B cell (primary cell): ENCODE results near the gene TIGD6. TPM values are rescaled to one million over a fixed set of nuclear protein-coding genes. Genes with fewer than 3 reads are reported as not detected.
"Not testable (repeated sequence)": the region's sequence is repeated elsewhere in the genome, so short reads cannot be mapped to it uniquely, and the experiment has no call there.

Experiments used
- ATAC-seq: fragments of 200-7000 bp; cut with Tn5 transposase; one replicate; pipeline ENCODE4 v1.10.0; 2021; ENCODE audit warnings: low read depth, mild to moderate bottlenecking, moderate number of reproducible peaks, moderate library complexity
- CTCF ChIA-PET: fragments of 350-600 bp; sonication (Branson Sonifier 250); formaldehyde crosslinking; loops from one replicate; lab custom pipeline; 2021; ENCODE audit warnings: antibody characterized with exemption, inconsistent platforms; lab: Charles Lee
- POLR2A ChIA-PET: fragments of 350-600 bp; sonication (Branson Sonifier 250); formaldehyde crosslinking; loops from one replicate; lab custom pipeline; 2021; ENCODE audit warnings: antibody characterized with exemption; lab: Charles Lee
- DNase-seq: peaks from one replicate; pipeline ENCODE4 v3.0.0; 2013
- H2AFZ ChIP-seq: 2 replicates; pipeline ENCODE4 v1.6.1; 2012; ENCODE audit warnings: mild to moderate bottlenecking, low read depth, low read length; ENCODE audit not compliant: insufficient read depth, poor library complexity, severe bottlenecking
- H3K27ac ChIP-seq, 2 donors: 1 replicate in 1 of 2; 2 replicates in 1 of 2; pipeline ENCODE4 v1.5.1; 2012 to 2013; ENCODE audit warnings: low read length in 2 of 2, mild to moderate bottlenecking in 2 of 2, moderate library complexity in 1 of 2
- H3K27me3 ChIP-seq, 4 experiments: fragments of 200-600 bp in 1 of 4; sonication (generic) in 1 of 4; replicated peaks in 1 of 4; 1 replicate in 2 of 4; 2 replicates in 2 of 4; pipeline versions ENCODE4 v1.6.1 to v1.7.0; 2013 to 2016; ENCODE audit warnings: low read length in 3 of 4, mild to moderate bottlenecking in 2 of 4, mixed read lengths in 1 of 4, moderate library complexity in 1 of 4; ENCODE audit not compliant: insufficient read depth in 4 of 4, control insufficient read depth in 3 of 4; ENCODE audit errors: control extremely low read depth in 1 of 4
- H3K36me3 ChIP-seq, 2 experiments: replicated peaks in 1 of 2; 1 replicate in 1 of 2; 2 replicates in 1 of 2; pipeline versions ENCODE4 v1.6.1 to v1.7.1; 2013; ENCODE audit warnings: low read length in 1 of 2; ENCODE audit not compliant: insufficient read depth in 2 of 2, control insufficient read depth in 1 of 2; ENCODE audit errors: control extremely low read depth in 1 of 2, extremely low read depth in 1 of 2
- H3K4me1 ChIP-seq, 2 donors: fragments of 200-600 bp in 1 of 2; sonication (generic) in 1 of 2; 1 replicate in 1 of 2; 2 replicates in 1 of 2; pipeline versions ENCODE4 v1.5.1 to v1.6.1; 2013 to 2017; ENCODE audit warnings: low read length in 2 of 2; ENCODE audit not compliant: control insufficient read depth in 2 of 2, insufficient read depth in 2 of 2
- H3K4me2 ChIP-seq: replicated peaks from 2 replicates; pipeline ENCODE3; 2012; ENCODE audit warnings: mild to moderate bottlenecking, low read depth, low read length; ENCODE audit not compliant: poor library complexity, severe bottlenecking
- H3K4me3 ChIP-seq, 5 experiments: fragments of 200-600 bp in 1 of 5; sonication (generic) in 1 of 5; 1 replicate in 3 of 5; 2 replicates in 2 of 5; pipeline versions ENCODE4 v1.5.1 to v1.7.0; 2011 to 2016; ENCODE audit warnings: low read length in 4 of 5, mild to moderate bottlenecking in 4 of 5, low read depth in 2 of 5, control low read depth in 1 of 5, moderate library complexity in 1 of 5; ENCODE audit not compliant: insufficient read depth in 1 of 5; ENCODE audit errors: control extremely low read depth in 1 of 5, extremely low read depth in 1 of 5
- H3K79me2 ChIP-seq: fragments of 200-600 bp; sonication (generic); one replicate; pipeline ENCODE4 v1.6.0; 2016; ENCODE audit warnings: low read length; ENCODE audit not compliant: control insufficient read depth, insufficient read depth
- H3K9ac ChIP-seq: fragments of 200-600 bp; sonication (generic); 2 replicates; pipeline ENCODE4 v1.6.1; 2017; ENCODE audit warnings: mild to moderate bottlenecking, low read length, moderate library complexity
- H3K9me3 ChIP-seq, 3 donors: one replicate each; pipeline versions ENCODE4 v1.6.1 to v1.7.1; 2013; ENCODE audit warnings: low read length in 2 of 3; ENCODE audit not compliant: control insufficient read depth in 2 of 3, insufficient read depth in 1 of 3; ENCODE audit errors: control extremely low read depth in 1 of 3
- H4K20me1 ChIP-seq: 2 replicates; pipeline ENCODE4 v1.6.0; 2012; ENCODE audit warnings: mild to moderate bottlenecking, low read length; ENCODE audit not compliant: insufficient read depth, control insufficient read depth, poor library complexity, severe bottlenecking
- H3K27ac Mint-ChIP-seq: one replicate; pipeline ENCODE4 v1.8.0; 2021; ENCODE audit warnings: mixed read lengths
- H3K27me3 Mint-ChIP-seq: one replicate; pipeline ENCODE4 v1.8.0; 2021; ENCODE audit warnings: mixed read lengths
- H3K4me1 Mint-ChIP-seq: one replicate; pipeline ENCODE4 v1.8.0; 2021; ENCODE audit warnings: mixed read lengths
- H3K4me3 Mint-ChIP-seq: one replicate; pipeline ENCODE4 v1.8.0; 2021; ENCODE audit warnings: mixed read lengths
- H3K9me3 Mint-ChIP-seq: one replicate; pipeline ENCODE4 v1.8.0; 2022; ENCODE audit warnings: mixed read lengths; ENCODE audit not compliant: insufficient read depth
- CTCF ChIP-seq: fragments of 200-600 bp; IDR thresholded peaks from one replicate; pipeline ENCODE4 v1.8.0; 2022; ENCODE audit warnings: antibody characterized with exemption, mild to moderate bottlenecking
- EZH2 ChIP-seq: IDR thresholded peaks from 2 replicates; pipeline ENCODE4 v1.6.1; 2012; ENCODE audit warnings: borderline replicate concordance, low read depth, mild to moderate bottlenecking, moderate library complexity, low read length; ENCODE audit not compliant: insufficient read depth, poor library complexity, severe bottlenecking
- WGBS: methylation state at CpG from one replicate; pipeline ENCODE4 v1.1.5; 2013; ENCODE audit warnings: missing lambda C conversion rate; ENCODE audit not compliant: insufficient coverage; 5-methylcytosine and 5-hydroxymethylcytosine counted together
- intact Hi-C: fragments of 100-400 bp; cut with micrococcal nuclease; formaldehyde crosslinking; loops from one replicate; pipeline ENCODE4 v1.10.0; 2022
- polyA plus RNA-seq: library from polyadenylated mRNA; depleted of rRNA; stranded (reverse); fragments of >200 nt; gene quantifications from 2 replicates; pipeline ENCODE4 v1.2.3, GENCODE V29; 2012
- total RNA-seq, 2 donors: library from RNA; stranded (reverse); fragments of 120-200 nt in 1 of 2; gene quantifications; 1 replicate in 1 of 2; 2 replicates in 1 of 2; pipeline versions ENCODE4 v1.2.3 to v1.2.4, GENCODE V29; 2013 to 2022

Gene TIGD6
- total and polyA plus RNA-seq, 2 donors (not counting 1 experiment from before 2014, with no cell fraction given) = 2.1 to 5.4 TPM

DNA sequence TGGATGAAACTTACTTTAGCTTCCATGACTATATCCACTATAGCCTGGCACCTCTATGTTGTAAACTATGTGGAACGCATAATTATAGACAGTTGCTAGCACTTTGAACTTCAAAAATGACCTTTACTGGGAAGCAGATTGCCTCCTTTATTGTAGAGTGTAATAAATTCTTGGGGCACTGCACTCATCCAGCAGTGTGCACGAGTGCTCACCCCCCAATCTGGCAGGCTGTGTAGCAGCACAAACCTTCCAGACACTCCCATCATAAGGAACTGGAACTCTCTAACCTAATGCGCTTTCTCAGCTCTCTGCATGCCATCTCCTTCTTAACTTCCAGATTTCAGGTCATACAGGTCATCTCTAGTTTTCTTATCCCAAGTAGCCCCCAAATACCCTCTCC, 54.3 kb downstream of the TIGD6 start:
- Histone ChIP-seq H3K4me3 (no peak overlapping the region), H3K36me3 (no peaks in the 10 kb centered on the region), H3K27ac (no peak overlapping the region), H3K9ac (no peak overlapping the region), H3K4me2 (no peak overlapping the region), H3K4me1 (no peaks in the 10 kb centered on the region), H3K79me2 (no peaks in the 10 kb centered on the region), H3K9me3 (no peaks in the 10 kb centered on the region), H3K27me3 (peaks cover 0 to 10% (median 3%) of the 10 kb centered on the region in 4 experiments), H2AFZ (no peak overlapping the region), H4K20me1 (no peaks in the 10 kb centered on the region)
- H3K4me3 Mint-ChIP-seq = no peak overlapping the region
- ChIA-PET POLR2A (no interaction called here), CTCF (no interaction called here)
- peaks cover 30% of the 10 kb centered on the region for H3K27me3 Mint-ChIP-seq
- no peak for ATAC-seq
- TF ChIP-seq CTCF (no peak), EZH2 (no peak)
- no peaks in the 10 kb centered on the region for H3K4me1 Mint-ChIP-seq
- H3K9me3 Mint-ChIP-seq = no peaks in the 10 kb centered on the region
- no peak overlapping the region for H3K27ac Mint-ChIP-seq
- 95% methylated on average over 2 of the region's 3 CpGs for WGBS
- intact Hi-C loops = no loop called here
- DNase-seq = no peak

DNA sequence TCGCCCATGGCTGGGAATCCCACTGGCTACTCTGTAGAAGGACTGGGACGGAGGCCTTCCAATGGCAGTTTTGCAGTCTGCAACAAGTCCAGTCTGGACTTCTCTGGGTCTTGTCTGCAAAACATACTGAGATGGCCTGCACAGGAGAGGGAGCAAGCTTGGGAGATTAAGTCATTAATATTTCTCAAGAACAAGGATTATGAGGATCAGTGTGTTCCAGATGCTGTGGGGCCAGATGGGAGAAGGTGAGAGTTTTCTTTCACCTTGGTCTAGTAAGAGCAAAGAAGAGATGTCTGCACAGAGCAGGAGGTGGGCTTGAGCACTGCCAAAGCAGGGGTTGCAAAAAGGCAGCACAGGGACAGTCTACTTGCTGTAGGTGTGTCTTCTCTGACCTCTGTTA, 55.8 kb downstream of the TIGD6 start, which contains the start of gene PDE6A:
Gene PDE6A (minus strand): TSS at position 128 of the 400 bp plus-strand sequence. CDS start 120 bp downstream, at position 8.
- no peaks in the 10 kb centered on the region for H3K36me3 ChIP-seq
- intact Hi-C loops = no loop called here
- DNase-seq = no peak
- H3K4me1 ChIP-seq = no peaks in the 10 kb centered on the region
- H3K9me3 ChIP-seq = no peaks in the 10 kb centered on the region
- H3K4me3 ChIP-seq = no peak within 1 kb of the TSS
- no peaks in the 10 kb centered on the region for H3K4me1 Mint-ChIP-seq
- no peaks in the 10 kb centered on the region for H3K9me3 Mint-ChIP-seq
- peaks cover 27% of the 10 kb centered on the region for H3K27me3 Mint-ChIP-seq
- H3K27ac ChIP-seq = no peak within 1 kb of the TSS
- no peak within 1 kb of the TSS for H3K9ac ChIP-seq
- H3K4me3 Mint-ChIP-seq = no peak within 1 kb of the TSS
- no peak within 1 kb of the TSS for H3K27ac Mint-ChIP-seq
- H3K79me2 ChIP-seq = no peaks in the 10 kb centered on the region
- 100% methylated on average over 1 of the region's 2 CpGs for WGBS
- ATAC-seq = no peak
- H3K27me3 ChIP-seq = peaks cover 0 to 10% (median 3%) of the 10 kb centered on the region in 4 experiments
- POLR2A ChIA-PET = no interaction called here
- no peaks in the 10 kb centered on the region for H4K20me1 ChIP-seq
- no peak within 1 kb of the TSS for H3K4me2 ChIP-seq
- CTCF ChIA-PET = no interaction called here
- TF ChIP-seq CTCF = no peak
- TF ChIP-seq EZH2 = no peak
- H2AFZ ChIP-seq = no peak within 1 kb of the TSS

- CTCF ChIA-PET, H3K79me2 ChIP-seq, H3K4me1 Mint-ChIP-seq, H3K4me3 ChIP-seq, H3K27ac Mint-ChIP-seq, H3K4me3 Mint-ChIP-seq, H3K4me1 ChIP-seq, H4K20me1 ChIP-seq, POLR2A ChIA-PET, H3K36me3 ChIP-seq, DNase-seq, H3K27ac ChIP-seq, H2AFZ ChIP-seq, ATAC-seq, H3K9me3 ChIP-seq, H3K9me3 Mint-ChIP-seq, H3K4me2 ChIP-seq, H3K9ac ChIP-seq, intact Hi-C loops, H3K27me3 ChIP-seq: not testable (repeated sequence)
- peaks cover 21% of the 10 kb centered on the region for H3K27me3 Mint-ChIP-seq
- WGBS = 86% methylated on average over 1 of the region's 6 CpGs
These were observed 57.1 kb downstream of the TIGD6 start for GRCh38 chr5:149943177-149943949.
